ENCODE measurements around the gene ZNF549.
A peak's percentile ranks its signal among the peaks of the same experiment; 100 is the strongest.

The ZNF549 gene

GRCh38 chr19:57570707-57571106, 43.6 kb downstream of the ZNF549 start:
- no peak for DNase-seq

GRCh38 chr19:57572415-57572947, 45.3 kb downstream of the ZNF549 start:
- no peak for DNase-seq

GRCh38 chr19:57576661-57577060, 49.5 kb downstream of the ZNF549 start:
- DNase-seq, result no peak

GRCh38 chr19:57578487-57579205, 51.5 kb downstream of the ZNF549 start, which contains the start of gene ZNF416:
Gene ZNF416, minus strand, starts transcription at chr19:57578911. Its CDS starts 207 bp downstream, at chr19:57578704.
- peak; percentile 95 for DNase-seq

- DNase-seq, result no peak
These were observed 56.0 kb downstream of the ZNF549 start for GRCh38 chr19:57583104-57583520.

GRCh38 chr19:57583521-57584416, 56.6 kb downstream of the ZNF549 start, which contains the start of gene ZIK1:
Gene ZIK1, plus strand, starts transcription at chr19:57584145. Its CDS starts 212 bp downstream, at chr19:57584357.
- DNase-seq, result peak; percentile 94

- no peak for DNase-seq
These were observed 60.4 kb downstream of the ZNF549 start for GRCh38 chr19:57587529-57587928.

GRCh38 chr19:57599377-57599760, 72.2 kb downstream of the ZNF549 start:
- no peak for DNase-seq

- peak; percentile 78 for DNase-seq
These were observed 72.7 kb downstream of the ZNF549 start, which contains the start of gene ZNF530 for GRCh38 chr19:57599761-57600383. Gene ZNF530, plus strand, starts transcription at chr19:57599885. Its CDS starts 4,461 bp downstream, at chr19:57604346.

- DNase-seq, result no peak
These were observed 79.8 kb downstream of the ZNF549 start for GRCh38 chr19:57606931-57607330.

Data from DMS79 (cell line).